ENCODE results near the gene SMARCA2. TPM values are rescaled to one million over a fixed set of nuclear protein-coding genes. Genes with fewer than 3 reads are reported as not detected.
A peak's percentile ranks its signal among the peaks of the same experiment; 100 is the strongest.

SMARCA2 gene
- polyA plus RNA-seq, 2 of the 4 experiments (the other 2 are of a cell fraction): 28.7 to 33.0 TPM

DNA sequence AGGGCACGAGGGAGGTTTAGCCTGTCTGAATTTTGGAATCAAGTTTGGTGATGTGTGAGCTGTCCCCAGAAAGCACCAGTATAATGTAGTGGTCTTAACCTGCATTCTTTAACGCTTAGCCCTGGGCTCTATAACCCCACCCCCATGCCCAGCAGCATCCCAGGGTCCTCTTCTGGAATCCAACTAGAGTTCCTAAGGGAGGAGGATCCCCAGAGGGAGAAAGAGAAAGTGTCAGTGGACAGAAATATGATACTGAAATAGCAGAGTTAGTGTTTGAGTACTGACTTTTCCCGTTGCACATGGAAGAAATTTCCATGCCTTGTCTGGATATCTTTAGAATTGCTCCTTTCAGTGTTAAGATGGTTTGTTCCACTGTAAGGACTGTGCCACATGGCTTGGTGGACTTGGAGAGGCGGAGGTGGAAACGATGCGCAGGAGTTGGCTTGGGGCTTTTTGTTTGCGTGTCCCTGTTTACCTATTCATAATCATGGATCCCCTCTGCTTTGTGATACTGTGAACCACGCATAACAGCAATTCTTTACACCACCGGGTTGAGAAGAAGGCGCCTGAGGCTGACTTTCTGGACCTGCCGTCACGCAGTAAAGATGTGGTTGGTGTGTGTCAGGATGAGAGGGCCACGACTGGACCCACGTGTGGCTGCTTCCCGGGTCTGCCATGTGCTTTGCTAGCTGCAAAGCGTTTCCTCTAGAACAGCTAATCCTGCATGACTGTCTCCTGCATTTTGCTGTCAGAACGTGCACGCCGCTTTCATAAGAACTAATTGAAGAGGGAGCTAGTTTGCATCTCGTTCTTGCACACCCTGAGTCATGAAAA, 142.3 kb downstream of the SMARCA2 start:
- POLR2A ChIA-PET: interaction anchor here (0.7 to 1.0 kb wide), 2 partner anchors 22 to 687 kb away, joined by 7 to 10 read pairs; partner anchors contain the start of gene PUM3
- CTCF ChIA-PET: interaction anchor here (0.7 to 1.0 kb wide), 2 partner anchors 9 to 25 kb away, joined by 3 to 4 read pairs; no protein-coding TSS in a partner anchor
- Histone ChIP-seq H3K4me1 (peaks cover 19% of the 10 kb centered on the region; the same call in 2 of the 3 replicates), H3K9me3 (no peaks in the 10 kb centered on the region), H3K27ac (peak overlapping the region; percentile 72 to 83), H3K4me3 (peak overlapping the region; percentile 49), H3K4me2 (peak overlapping the region; percentile 98)
- no peak for FAIRE-seq
- ATAC-seq: peak; percentile 86 to 90
- 29% methylated on average over 20 of the region's 20 CpGs for WGBS (ENCODE audit: missing lambda C conversion rate)
- DNase-seq (ENCODE audit: low read depth in 1 of 2, low spot score in 1 of 2): peak; percentile 41 to 52
- TF ChIP-seq FOXS1 (CRISPR knock-in tag; IDR thresholded peaks at IDR 0.05): no peak
- peak; percentile 97 for TF ChIP-seq MAX (IDR thresholded peaks at IDR 0.05)
- TF ChIP-seq GATA3 (IDR thresholded peaks at IDR 0.05; ENCODE audit: borderline replicate concordance): no peak
- TF ChIP-seq MYC (IDR thresholded peaks at IDR 0.05; ENCODE audit: borderline replicate concordance, low read length): peak; percentile 88; the same call in 1 of the 2 replicates
- TF ChIP-seq, protein P1, sequence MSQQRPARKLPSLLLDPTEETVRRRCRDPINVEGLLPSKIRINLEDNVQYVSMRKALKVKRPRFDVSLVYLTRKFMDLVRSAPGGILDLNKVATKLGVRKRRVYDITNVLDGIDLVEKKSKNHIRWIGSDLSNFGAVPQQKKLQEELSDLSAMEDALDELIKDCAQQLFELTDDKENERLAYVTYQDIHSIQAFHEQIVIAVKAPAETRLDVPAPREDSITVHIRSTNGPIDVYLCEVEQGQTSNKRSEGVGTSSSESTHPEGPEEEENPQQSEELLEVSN (IDR thresholded peaks at IDR 0.05; ENCODE audit: borderline replicate concordance, low read depth): peak; percentile 86
- TF ChIP-seq, protein P2, sequence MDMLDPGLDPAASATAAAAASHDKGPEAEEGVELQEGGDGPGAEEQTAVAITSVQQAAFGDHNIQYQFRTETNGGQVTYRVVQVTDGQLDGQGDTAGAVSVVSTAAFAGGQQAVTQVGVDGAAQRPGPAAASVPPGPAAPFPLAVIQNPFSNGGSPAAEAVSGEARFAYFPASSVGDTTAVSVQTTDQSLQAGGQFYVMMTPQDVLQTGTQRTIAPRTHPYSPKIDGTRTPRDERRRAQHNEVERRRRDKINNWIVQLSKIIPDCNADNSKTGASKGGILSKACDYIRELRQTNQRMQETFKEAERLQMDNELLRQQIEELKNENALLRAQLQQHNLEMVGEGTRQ (IDR thresholded peaks at IDR 0.05): peak; percentile 14; the same call in 1 of the 2 replicates

DNA sequence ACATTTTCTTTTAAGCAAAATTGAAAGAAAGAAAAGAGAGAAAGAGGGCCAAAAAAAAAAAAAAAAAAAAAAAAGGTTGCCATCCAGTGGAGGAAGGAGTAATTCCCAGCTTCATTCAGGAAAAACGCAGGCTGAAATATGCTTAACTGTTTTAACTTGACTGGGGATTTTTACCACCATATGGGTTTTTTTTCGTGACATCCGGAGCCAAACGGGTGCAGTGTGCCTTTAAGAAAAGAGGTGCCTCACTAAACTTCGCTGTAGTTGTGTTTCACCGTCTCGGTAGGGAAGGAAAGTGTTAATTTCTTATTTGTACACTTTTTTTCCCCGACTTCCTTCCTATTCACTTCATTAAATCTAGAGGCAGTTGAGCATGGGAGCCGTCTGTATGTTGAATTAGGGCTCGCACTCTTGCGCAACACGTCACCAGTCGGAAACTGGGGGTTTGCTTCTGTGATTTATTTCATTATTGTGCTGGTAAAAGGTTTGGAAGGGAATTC, 143.0 kb downstream of the SMARCA2 start:
- peak overlapping the region; percentile 98 for H3K4me2 ChIP-seq
- CTCF ChIA-PET: interaction anchor here (0.7 to 1.0 kb wide), 2 partner anchors 9 to 26 kb away, joined by 3 to 4 read pairs; no protein-coding TSS in a partner anchor
- no peak for TF ChIP-seq HOXB13 (CRISPR knock-in tag; IDR thresholded peaks at IDR 0.05; ENCODE audit: low read depth)
- no peak for TF ChIP-seq POLR2AphosphoS2 (conservative IDR thresholded peaks at IDR 0.05; ENCODE audit: low read length)
- TF ChIP-seq JUN (IDR thresholded peaks at IDR 0.05): 0 out of 5 replicates have a peak, but pooled peaks of 1 of the 2 experiments have one; percentile 29
- TF ChIP-seq EHMT2 (IDR thresholded peaks at IDR 0.05; ENCODE audit: low read depth): no peak
- TF ChIP-seq, protein P3, sequence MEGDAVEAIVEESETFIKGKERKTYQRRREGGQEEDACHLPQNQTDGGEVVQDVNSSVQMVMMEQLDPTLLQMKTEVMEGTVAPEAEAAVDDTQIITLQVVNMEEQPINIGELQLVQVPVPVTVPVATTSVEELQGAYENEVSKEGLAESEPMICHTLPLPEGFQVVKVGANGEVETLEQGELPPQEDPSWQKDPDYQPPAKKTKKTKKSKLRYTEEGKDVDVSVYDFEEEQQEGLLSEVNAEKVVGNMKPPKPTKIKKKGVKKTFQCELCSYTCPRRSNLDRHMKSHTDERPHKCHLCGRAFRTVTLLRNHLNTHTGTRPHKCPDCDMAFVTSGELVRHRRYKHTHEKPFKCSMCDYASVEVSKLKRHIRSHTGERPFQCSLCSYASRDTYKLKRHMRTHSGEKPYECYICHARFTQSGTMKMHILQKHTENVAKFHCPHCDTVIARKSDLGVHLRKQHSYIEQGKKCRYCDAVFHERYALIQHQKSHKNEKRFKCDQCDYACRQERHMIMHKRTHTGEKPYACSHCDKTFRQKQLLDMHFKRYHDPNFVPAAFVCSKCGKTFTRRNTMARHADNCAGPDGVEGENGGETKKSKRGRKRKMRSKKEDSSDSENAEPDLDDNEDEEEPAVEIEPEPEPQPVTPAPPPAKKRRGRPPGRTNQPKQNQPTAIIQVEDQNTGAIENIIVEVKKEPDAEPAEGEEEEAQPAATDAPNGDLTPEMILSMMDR (IDR thresholded peaks at IDR 0.05): no peak
- no peak for TF ChIP-seq NFE2L2 (conservative IDR thresholded peaks at IDR 0.05; ENCODE audit: low read length)
- no peak for TF ChIP-seq MYC (IDR thresholded peaks at IDR 0.05; ENCODE audit: borderline replicate concordance, low read length)
- TF ChIP-seq CEBPB (IDR thresholded peaks at IDR 0.05): peak; percentile 97 to 99
- TF ChIP-seq MAX (IDR thresholded peaks at IDR 0.05): peak; percentile 6; the same call in 1 of the 2 replicates
- TF ChIP-seq BCL3 (IDR thresholded peaks at IDR 0.05): no peak
- no peak for TF ChIP-seq KDM5A (IDR thresholded peaks at IDR 0.05)
- TF ChIP-seq EHF (CRISPR knock-in tag; IDR thresholded peaks at IDR 0.05): no peak
- TF ChIP-seq FOXS1 (CRISPR knock-in tag; IDR thresholded peaks at IDR 0.05): no peak
- TF ChIP-seq CHD2 (IDR thresholded peaks at IDR 0.05; ENCODE audit: low read length, partially characterized antibody): no peak
- TF ChIP-seq HOXB5 (CRISPR knock-in tag; IDR thresholded peaks at IDR 0.05): no peak
- TF ChIP-seq RFX5 (IDR thresholded peaks at IDR 0.05): no peak
- H3K4me3 ChIP-seq: peak overlapping the region; percentile 49
- POLR2A ChIA-PET: interaction anchor here (0.7 to 1.0 kb wide), 2 partner anchors 21 to 686 kb away, joined by 7 to 10 read pairs; partner anchors contain the start of gene PUM3
- peak; percentile 70 to 80 for ATAC-seq
- H3K9me3 ChIP-seq: no peaks in the 10 kb centered on the region
- H3K27ac ChIP-seq: peak overlapping the region; percentile 72 to 83
- peak; percentile 48 to 67 for DNase-seq (ENCODE audit: low read depth in 1 of 2, low spot score in 1 of 2)
- 1% methylated on average over 13 of the region's 13 CpGs for WGBS (ENCODE audit: missing lambda C conversion rate)
- FAIRE-seq: no peak
- peaks cover 19% of the 10 kb centered on the region; the same call in 2 of the 3 replicates for H3K4me1 ChIP-seq

Measured in A549 (cell line).